Nucleus accumbens (tissue), 56 donors: ENCODE measurements around the gene RFWD3.
"Not testable (repeated sequence)": the region's sequence is repeated elsewhere in the genome, so short reads cannot be mapped to it uniquely, and the experiment has no call there.

Source experiments
- DNase-seq, 56 donors: peaks; one replicate each; lab custom pipeline; 2025; lab: John Stamatoyannopoulos, UW

Gene RFWD3

DNA sequence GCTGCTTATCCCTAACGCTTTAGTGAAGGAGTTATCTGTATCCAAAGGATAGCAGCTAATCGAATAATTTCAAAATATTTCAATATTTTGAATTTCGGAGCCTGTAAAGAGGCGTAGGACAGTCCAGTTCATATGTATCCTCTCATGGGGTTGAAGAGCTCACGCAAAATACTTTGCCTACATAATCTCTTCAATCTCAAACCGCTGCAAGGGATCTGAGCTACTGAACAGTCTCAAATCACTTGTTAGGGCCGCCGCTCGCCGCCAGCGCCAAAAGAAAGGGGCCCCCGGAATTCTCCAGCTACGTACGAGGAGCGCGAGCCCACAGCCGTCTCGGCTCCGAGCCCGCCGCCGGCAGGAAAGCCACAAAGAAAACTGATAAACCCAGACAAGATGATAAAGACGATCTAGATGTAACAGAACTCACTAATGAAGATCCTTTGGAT is 601 bp upstream of the RFWD3 start:
- DNase-seq: peak in 23 of 56 donors; percentile 0 to 27 (median 4)

GRCh38 chr16:74666010-74666421 is 661 bp downstream of the RFWD3 start:
- no peak for DNase-seq

DNA sequence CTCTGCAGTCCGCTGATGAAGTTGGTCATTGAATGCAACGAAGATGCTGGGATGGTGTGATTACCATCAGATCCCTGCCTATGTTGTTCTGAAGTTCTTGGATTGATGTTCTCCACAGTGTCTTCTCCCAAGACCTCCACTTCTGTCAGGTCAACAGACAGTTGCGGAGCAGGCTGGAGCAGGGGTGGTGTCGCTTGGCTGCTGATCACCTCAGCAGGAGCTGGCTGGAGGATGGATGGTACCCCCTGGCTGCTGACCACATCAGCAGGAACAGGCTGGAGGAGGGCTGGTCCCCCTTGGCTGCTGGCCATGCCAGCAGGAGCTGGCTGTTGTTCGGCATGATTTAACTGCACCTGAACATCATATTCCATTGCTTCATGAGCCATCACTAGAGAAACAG is 5.6 kb downstream of the RFWD3 start:
- no peak for DNase-seq

DNA sequence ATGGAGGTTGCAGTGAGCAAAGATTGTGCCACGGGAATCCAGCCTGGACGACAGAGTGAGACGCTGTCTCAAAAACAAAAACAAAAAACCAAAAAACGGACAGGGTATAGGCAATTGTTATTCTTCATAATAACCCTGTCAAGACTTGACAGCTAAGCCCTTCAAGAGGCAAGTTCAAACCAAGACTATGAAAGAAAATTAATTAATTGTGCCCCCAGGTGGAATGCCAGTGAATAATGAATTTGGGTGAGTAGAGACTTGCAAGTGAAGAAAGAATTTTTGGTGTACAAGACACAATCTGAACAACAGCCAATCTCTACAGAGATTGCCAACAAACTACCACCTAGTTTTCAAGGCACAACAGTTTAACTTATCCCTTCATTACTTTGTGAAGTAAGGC is 6.3 kb downstream of the RFWD3 start:
- no peak for DNase-seq

GRCh38 chr16:74659041-74659440 is 7.6 kb downstream of the RFWD3 start:
- no peak for DNase-seq

DNA sequence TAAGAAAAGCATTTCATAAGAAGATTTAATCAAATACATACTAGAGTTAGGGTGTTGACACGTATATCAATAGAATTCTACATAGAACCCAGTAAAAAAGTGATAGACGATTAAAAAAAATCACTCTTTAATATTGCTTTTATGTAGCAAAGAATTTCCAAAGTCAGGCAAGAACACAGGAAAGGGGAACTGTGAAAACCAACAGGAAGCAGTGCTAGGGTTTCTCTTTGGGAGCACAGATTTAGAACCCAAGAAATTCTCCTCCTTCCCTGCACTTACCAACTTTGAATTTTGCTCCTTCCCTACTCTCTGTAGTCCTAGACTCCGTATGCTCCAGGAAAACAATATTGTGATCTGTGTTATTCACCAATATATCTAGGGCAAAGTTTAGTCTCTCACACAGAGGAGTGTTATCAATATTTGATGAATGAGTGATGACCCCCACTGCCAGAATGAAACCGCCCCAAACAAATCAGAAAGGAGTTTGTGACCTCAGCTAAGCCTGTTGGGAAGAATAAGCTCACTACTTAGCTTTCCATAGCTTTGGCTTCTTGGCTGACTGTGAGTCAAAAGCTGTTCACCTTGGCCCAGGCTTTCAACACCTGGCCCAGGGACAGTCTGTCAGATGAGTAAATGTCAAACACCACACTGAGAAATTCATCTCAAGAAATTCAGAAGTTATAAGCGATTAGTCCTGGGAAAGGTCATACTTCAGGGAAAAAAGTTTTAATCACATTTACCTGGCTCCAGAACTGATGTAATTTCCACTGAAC is 8.6 kb downstream of the RFWD3 start:
- no peak for DNase-seq

- DNase-seq: no peak
Observed at GRCh38 chr16:74654536-74655050, 12.1 kb downstream of the RFWD3 start.

DNA sequence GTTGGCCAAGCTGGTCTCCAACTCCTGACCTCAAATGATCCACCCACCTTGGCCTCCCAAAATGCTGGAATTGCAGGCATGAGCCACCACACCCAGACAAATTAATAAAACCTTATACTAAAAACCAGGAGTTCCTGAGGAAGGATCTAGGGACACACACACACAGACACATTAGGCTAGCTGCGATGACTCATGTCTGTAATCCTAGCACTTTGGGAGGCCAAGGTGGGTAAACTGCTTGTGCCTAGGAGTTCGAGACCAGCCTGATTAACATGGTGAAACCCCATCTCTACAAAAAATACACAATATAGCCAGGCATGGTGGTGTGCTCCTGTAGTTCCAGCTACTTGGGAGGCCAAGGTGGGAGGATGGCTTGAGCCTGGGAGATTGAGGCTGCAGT is 13.8 kb downstream of the RFWD3 start:
- not testable (repeated sequence) for DNase-seq

DNA sequence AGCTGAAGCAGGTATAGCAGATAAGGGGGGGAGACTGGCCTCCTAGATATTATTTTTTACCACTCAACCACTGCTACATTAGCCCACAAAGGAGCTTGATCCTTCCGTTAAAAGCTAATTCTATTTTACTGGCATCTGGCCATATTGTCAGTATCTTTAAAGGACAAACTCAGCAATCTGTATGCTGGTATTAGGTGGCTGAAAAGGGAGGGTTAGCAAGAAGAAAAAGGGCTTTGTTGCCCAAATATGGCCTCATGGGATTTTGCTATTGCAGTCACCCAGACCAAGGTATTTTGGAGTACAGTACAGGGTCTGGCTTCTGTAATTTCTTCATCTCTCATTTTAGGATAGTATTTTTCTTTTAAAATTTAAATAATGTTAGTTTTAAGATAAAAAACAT is 14.4 kb downstream of the RFWD3 start:
- no peak for DNase-seq

- no peak for DNase-seq
Observed at GRCh38 chr16:74651841-74652240, 14.8 kb downstream of the RFWD3 start.

GRCh38 chr16:74650966-74651567 is 15.6 kb downstream of the RFWD3 start:
- DNase-seq: no peak

GRCh38 chr16:74649839-74650504 is 16.7 kb downstream of the RFWD3 start:
- no peak for DNase-seq

DNA sequence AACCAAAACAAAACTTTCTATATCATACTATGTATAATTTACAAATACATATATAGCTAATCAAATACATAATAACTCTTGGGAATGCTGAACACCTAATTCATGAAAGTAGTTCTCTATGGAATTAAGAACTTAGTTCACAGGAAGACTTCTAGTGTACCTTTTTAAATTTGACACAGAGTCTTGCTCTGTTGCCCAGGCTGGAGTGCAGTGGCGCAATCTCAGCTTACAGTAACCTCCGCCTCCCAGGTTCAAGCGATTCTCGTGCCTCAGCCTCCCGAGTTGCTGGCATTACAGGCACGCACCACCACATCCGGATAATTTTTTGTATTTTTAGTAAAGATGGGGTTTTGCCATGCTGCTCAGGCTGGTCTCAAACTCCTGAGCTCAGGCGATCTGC is 24.7 kb downstream of the RFWD3 start:
- no peak for DNase-seq

DNA sequence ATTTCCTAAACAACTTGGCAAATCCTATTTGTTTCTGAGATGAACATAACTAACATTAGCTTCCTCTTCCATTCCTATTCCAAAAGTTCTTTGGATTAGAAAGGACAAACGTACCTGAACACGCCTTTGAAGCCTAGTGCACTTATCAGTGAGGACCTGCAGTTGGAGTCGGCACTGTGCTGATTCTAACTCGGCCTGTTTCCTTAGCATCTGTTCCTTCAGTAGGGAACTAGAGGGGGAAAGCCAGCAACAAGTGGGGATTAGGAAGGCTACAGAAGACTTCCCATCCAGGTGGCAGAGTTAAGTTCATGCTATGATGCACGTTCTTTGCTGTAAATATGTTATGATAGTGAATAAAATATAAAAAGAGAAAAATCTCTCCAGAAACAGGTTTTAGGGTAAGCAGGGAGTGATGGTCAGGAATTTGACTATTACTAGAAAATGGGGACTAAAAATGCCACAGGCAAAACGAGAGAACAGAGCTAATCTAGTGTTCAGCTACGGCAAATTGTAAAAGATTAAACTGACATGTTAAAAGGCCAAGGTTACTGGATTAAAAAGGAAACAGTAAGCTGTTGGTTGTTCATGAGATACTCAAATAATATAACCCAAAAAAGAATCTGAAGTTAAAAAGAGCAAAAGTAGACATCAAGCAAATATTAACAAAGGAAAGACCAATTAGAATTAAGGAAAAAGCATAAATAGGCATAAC is 28.8 kb downstream of the RFWD3 start:
- no peak for DNase-seq

DNA sequence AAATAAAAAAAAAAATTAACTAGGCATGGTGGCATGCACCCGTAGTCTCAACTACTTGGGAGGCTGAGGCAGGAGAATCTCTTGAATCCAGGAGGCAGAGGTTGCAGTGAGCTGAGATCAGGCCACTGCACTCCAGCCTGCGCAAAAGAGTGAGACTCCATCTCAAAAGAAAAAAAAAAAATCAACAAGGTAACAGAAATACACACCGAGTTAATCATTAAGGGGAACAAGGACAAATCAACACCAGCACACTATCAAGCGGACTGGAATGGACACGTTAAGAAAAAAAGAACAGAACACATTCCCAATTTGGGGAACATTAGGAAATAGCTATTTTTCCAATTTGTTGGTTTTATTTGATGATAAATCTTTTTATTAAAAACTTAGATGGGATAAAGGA is 31.4 kb downstream of the RFWD3 start:
- DNase-seq: no peak

DNA sequence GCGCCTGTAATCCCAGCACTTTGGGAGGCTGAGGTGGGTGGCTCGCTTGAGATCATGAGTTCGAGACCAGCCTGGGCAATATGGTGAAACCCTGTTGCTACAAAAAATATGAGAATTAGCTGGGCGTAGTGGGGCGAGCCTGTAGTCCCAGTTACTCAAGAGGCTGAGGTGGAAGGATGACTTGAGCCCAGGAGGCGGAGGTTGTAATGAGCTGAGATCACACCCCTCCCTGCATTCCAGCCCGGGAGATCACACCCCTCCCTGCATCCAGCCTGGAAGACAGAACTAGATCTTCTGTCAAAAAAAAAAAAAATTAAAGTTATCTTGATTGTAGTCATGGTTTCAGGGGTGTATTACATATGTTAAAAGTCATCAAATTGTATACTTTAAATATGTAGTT is 33.0 kb downstream of the RFWD3 start:
- no peak for DNase-seq

GRCh38 chr16:74627506-74628220 is 39.0 kb downstream of the RFWD3 start:
- no peak for DNase-seq

GRCh38 chr16:74626741-74627416 is 39.8 kb downstream of the RFWD3 start:
- DNase-seq: no peak

DNA sequence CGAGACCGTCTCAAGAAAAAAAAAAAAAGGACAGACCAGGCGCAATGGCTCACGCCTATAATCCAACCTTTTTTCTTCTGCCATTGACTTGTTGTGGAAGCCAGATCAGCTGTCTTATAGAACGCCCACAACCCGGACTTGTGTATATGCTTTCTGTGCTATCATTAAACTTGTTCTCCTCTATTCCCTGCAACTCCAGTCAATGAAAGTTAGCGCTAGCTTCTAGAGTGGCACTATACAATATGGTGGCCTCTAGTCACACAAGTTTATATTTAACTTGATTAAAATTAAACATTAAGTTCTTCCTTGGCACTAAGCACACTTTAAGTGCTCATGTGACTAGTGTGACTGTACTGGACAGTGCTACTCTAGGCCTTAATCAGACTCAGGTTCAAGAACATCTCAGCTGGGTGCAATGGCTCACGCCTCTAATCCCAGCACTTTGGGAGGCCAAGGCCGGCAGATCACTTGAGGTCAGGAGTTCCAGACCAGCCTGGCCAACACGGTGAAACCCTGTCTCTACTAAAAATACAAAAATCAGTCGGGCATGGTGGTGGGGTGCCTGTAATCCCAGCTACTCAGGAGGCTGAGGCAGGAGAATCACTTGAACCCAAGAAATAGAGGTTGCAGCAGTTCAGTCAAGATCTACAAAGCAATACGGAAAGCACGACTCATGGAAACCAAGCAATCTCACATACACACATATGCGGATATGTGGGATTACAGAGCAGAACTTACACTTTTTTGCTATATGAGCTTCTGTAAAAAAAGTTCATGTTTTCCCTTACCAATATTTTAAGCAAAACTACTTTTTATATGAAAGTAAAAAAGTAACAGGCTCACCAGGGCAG is 41.0 kb downstream of the RFWD3 start:
- no peak for DNase-seq
